Body of pancreas (tissue), 4 donors: ENCODE measurements around the gene PPP1R1A.

Experiments used
- POLR2A ChIP-seq, 3 donors: fragments of 450-650 bp; IDR thresholded peaks; one replicate each; pipeline ENCODE4 v1.6.1; 2016; ENCODE audit warnings: antibody characterized with exemption in 3 of 3, mild to moderate bottlenecking in 2 of 3
- TF ChIP-seq, protein P1 (sequence below), 7 experiments: fragments of 450-650 bp in 4 of 7; fragments of 200-600 bp in 3 of 7; sonication (generic) in 3 of 7; IDR thresholded peaks; one replicate each; pipeline ENCODE4 v1.5.1; 2016 to 2019; ENCODE audit warnings: antibody characterized with exemption in 7 of 7

DNA sequence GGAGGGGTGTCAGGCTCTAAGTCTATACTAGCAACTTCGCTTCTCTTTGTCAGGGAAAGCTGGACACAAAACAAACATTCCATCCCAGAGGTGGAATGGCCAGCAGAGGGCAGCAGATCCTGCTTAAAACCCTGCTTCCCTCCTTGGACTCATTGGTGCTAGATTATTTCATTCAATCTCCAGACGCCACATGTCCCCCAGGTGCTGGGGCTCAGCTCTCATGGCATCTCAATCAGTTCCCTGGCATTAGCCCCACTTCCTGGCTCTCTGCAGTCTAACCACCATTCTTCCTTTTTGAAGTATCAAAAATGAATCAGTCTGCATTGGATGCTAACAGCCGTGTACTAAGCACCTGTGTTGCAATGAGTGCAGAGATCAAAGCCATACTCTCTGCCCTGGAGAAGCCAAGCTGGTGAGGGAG, 8.1 kb upstream of the PPP1R1A start:
- TF ChIP-seq, protein P1, sequence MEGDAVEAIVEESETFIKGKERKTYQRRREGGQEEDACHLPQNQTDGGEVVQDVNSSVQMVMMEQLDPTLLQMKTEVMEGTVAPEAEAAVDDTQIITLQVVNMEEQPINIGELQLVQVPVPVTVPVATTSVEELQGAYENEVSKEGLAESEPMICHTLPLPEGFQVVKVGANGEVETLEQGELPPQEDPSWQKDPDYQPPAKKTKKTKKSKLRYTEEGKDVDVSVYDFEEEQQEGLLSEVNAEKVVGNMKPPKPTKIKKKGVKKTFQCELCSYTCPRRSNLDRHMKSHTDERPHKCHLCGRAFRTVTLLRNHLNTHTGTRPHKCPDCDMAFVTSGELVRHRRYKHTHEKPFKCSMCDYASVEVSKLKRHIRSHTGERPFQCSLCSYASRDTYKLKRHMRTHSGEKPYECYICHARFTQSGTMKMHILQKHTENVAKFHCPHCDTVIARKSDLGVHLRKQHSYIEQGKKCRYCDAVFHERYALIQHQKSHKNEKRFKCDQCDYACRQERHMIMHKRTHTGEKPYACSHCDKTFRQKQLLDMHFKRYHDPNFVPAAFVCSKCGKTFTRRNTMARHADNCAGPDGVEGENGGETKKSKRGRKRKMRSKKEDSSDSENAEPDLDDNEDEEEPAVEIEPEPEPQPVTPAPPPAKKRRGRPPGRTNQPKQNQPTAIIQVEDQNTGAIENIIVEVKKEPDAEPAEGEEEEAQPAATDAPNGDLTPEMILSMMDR (IDR thresholded peaks at IDR 0.05), result peak; percentile 68 to 90 (median 74)
- no peak for TF ChIP-seq POLR2A (IDR thresholded peaks at IDR 0.05)
